ENCODE results near the gene NFATC2.
"Not testable (repeated sequence)": the region's sequence is repeated elsewhere in the genome, so short reads cannot be mapped to it uniquely, and the experiment has no call there.

Gene NFATC2

GRCh38 chr20:51482836-51483473, 59.6 kb downstream of the NFATC2 start:
- 87% methylated on average over 11 of the region's 15 CpGs for WGBS
- 0 out of 2 replicates have a peak, but pooled peaks cover 5% of the 10 kb centered on the region for H3K4me1 ChIP-seq (ENCODE audit: insufficient read depth, low read length)
- H3K36me3 ChIP-seq (ENCODE audit: insufficient read depth, low read length): no peaks in the 10 kb centered on the region

DNA sequence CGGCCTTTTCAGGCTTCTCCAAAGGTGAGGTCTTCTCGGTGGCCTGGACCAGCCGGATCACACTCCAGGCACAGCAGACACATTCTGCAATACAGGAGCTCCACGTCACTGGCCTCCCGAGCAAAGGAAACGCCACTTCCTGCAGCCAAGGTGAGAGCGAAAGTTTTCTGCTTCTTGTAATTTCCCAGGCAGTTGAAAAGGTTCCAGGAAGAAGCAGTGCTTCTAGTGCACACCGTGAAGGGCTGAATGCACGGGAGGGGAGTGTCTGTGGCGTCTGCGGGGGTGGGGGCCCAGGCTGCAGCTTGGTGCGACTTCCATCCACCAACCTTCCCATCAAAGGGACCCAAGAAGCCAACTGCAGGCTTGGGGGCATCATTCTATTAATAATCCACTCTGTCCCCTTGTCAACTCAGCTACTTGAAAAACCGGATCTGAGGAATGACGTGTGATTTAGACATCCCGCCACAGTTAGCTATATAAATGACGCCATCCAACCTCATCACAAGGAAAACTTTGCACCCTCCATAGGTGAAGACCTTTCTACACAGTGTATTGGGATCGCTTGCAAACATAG, 61.1 kb downstream of the NFATC2 start:
- H3K4me1 ChIP-seq (ENCODE audit: insufficient read depth, low read length): no peaks in the 10 kb centered on the region
- no peak overlapping the region for H3K27ac ChIP-seq (ENCODE audit: low read depth, low read length)
- H3K4me3 ChIP-seq (ENCODE audit: low read length): no peak overlapping the region
- no peaks in the 10 kb centered on the region for H3K9me3 ChIP-seq (ENCODE audit: insufficient read depth, low read depth, low read length)
- WGBS: 92% methylated on average over 17 of the region's 17 CpGs
- no peaks in the 10 kb centered on the region for H3K36me3 ChIP-seq (ENCODE audit: insufficient read depth, low read length)
- H3K9ac ChIP-seq (ENCODE audit: low read depth, low read length): no peak overlapping the region
- no peaks in the 10 kb centered on the region for H3K27me3 ChIP-seq (ENCODE audit: insufficient read depth, low read length)

More at GRCh38 chr20:51482836-51483473, 59.6 kb downstream of the NFATC2 start:
- H3K9me3 ChIP-seq (ENCODE audit: insufficient read depth, low read depth, low read length): no peaks in the 10 kb centered on the region
- H3K27me3 ChIP-seq (ENCODE audit: insufficient read depth, low read length): no peaks in the 10 kb centered on the region
- no peak overlapping the region for H3K27ac ChIP-seq (ENCODE audit: low read depth, low read length)
- H3K4me3 ChIP-seq (ENCODE audit: low read length): no peak overlapping the region
- H3K9ac ChIP-seq (ENCODE audit: low read depth, low read length): no peak overlapping the region

GRCh38 chr20:51480507-51481270, 61.8 kb downstream of the NFATC2 start:
- no peaks in the 10 kb centered on the region for H3K36me3 ChIP-seq (ENCODE audit: insufficient read depth, low read length)
- H3K4me3 ChIP-seq (ENCODE audit: low read length): no peak overlapping the region
- H3K9me3 ChIP-seq (ENCODE audit: insufficient read depth, low read depth, low read length): no peaks in the 10 kb centered on the region
- no peaks in the 10 kb centered on the region for H3K27me3 ChIP-seq (ENCODE audit: insufficient read depth, low read length)
- WGBS: 94% methylated on average over 14 of the region's 14 CpGs
- H3K9ac ChIP-seq (ENCODE audit: low read depth, low read length): no peak overlapping the region
- no peaks in the 10 kb centered on the region for H3K4me1 ChIP-seq (ENCODE audit: insufficient read depth, low read length)
- H3K27ac ChIP-seq (ENCODE audit: low read depth, low read length): no peak overlapping the region

- not testable (repeated sequence) for H3K9me3 ChIP-seq (ENCODE audit: insufficient read depth, low read depth, low read length); H3K4me3 ChIP-seq (ENCODE audit: low read length); H3K9ac ChIP-seq (ENCODE audit: low read depth, low read length); H3K4me1 ChIP-seq (ENCODE audit: insufficient read depth, low read length); H3K36me3 ChIP-seq (ENCODE audit: insufficient read depth, low read length); H3K27me3 ChIP-seq (ENCODE audit: insufficient read depth, low read length); H3K27ac ChIP-seq (ENCODE audit: low read depth, low read length)
- WGBS: no CpG with 5 or more reads among the region's 1 CpG
Measured at GRCh38 chr20:51476106-51476505, 66.4 kb downstream of the NFATC2 start.

DNA sequence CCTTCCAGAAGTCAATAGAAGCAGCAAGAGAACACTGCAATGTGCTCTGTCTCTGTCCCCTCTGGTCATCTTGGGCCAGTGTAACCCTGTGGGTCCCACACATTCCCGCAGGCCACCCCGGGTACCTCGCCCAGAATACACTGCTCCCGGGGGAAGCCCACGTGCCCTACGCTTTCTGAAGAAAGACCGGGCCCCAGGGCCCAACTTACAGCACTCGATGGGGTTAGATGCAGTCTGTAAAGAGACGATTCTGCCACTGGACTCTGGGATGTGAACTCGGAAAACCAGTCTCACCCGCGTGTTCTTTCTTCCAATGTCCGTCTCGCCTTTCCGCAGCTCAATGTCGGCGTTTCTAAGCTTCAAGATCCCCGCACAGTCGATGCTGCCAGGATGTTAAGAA, 68.7 kb downstream of the NFATC2 start:
- Histone ChIP-seq H3K27me3 (ENCODE audit: insufficient read depth, low read length) (no peaks in the 10 kb centered on the region), H3K27ac (ENCODE audit: low read depth, low read length) (no peak overlapping the region), H3K4me3 (ENCODE audit: low read length) (no peak overlapping the region), H3K9me3 (ENCODE audit: insufficient read depth, low read depth, low read length) (no peaks in the 10 kb centered on the region), H3K36me3 (ENCODE audit: insufficient read depth, low read length) (no peaks in the 10 kb centered on the region), H3K9ac (ENCODE audit: low read depth, low read length) (no peak overlapping the region), H3K4me1 (ENCODE audit: insufficient read depth, low read length) (no peaks in the 10 kb centered on the region)
- 94% methylated on average over 19 of the region's 19 CpGs for WGBS

- H3K27me3 ChIP-seq (ENCODE audit: insufficient read depth, low read length): no peaks in the 10 kb centered on the region
Measured at GRCh38 chr20:51473256-51473655, 69.3 kb downstream of the NFATC2 start.

DNA sequence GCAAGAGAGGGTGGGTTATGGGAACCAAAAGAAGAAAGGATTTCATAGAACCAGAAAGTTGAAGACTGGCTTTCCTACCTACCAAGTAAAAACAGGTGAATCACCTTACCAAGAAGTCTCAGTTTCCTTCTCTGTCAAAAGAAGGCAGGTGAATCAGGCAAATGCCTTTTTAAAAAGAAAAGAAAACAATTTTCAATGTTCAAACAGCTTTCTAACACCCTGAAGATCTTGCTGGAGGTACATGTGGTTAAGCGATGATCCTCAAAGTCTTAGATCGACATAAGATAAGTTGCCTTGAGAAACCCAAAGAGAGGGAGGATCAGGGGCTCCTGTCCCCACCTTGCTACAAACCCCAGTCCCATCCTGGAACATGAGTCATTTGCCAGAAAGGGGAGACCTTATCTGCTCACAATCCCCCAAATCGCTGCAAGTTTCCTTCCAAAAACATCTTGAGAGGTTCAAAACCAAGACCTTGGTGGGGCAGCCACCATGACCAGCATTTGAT, 71.6 kb downstream of the NFATC2 start:
- H3K27me3 ChIP-seq (ENCODE audit: insufficient read depth, low read length): no peaks in the 10 kb centered on the region
- H3K4me3 ChIP-seq (ENCODE audit: low read length): no peak overlapping the region
- H3K9me3 ChIP-seq (ENCODE audit: insufficient read depth, low read depth, low read length): no peaks in the 10 kb centered on the region
- no peaks in the 10 kb centered on the region for H3K36me3 ChIP-seq (ENCODE audit: insufficient read depth, low read length)
- H3K4me1 ChIP-seq (ENCODE audit: insufficient read depth, low read length): no peaks in the 10 kb centered on the region
- no peak overlapping the region for H3K9ac ChIP-seq (ENCODE audit: low read depth, low read length)
- 100% methylated on average over 3 of the region's 3 CpGs for WGBS
- no peak overlapping the region for H3K27ac ChIP-seq (ENCODE audit: low read depth, low read length)

More at GRCh38 chr20:51473256-51473655, 69.3 kb downstream of the NFATC2 start:
- no peaks in the 10 kb centered on the region for H3K4me1 ChIP-seq (ENCODE audit: insufficient read depth, low read length)
- WGBS: 89% methylated on average over 4 of the region's 4 CpGs
- no peak overlapping the region for H3K4me3 ChIP-seq (ENCODE audit: low read length)
- no peak overlapping the region for H3K27ac ChIP-seq (ENCODE audit: low read depth, low read length)
- no peaks in the 10 kb centered on the region for H3K36me3 ChIP-seq (ENCODE audit: insufficient read depth, low read length)
- no peaks in the 10 kb centered on the region for H3K9me3 ChIP-seq (ENCODE audit: insufficient read depth, low read depth, low read length)
- no peak overlapping the region for H3K9ac ChIP-seq (ENCODE audit: low read depth, low read length)

GRCh38 chr20:51470499-51470820, 72.1 kb downstream of the NFATC2 start:
- Histone ChIP-seq H3K4me1 (ENCODE audit: insufficient read depth, low read length) (no peaks in the 10 kb centered on the region), H3K27me3 (ENCODE audit: insufficient read depth, low read length) (no peaks in the 10 kb centered on the region), H3K36me3 (ENCODE audit: insufficient read depth, low read length) (no peaks in the 10 kb centered on the region), H3K9ac (ENCODE audit: low read depth, low read length) (no peak overlapping the region), H3K4me3 (ENCODE audit: low read length) (no peak overlapping the region), H3K27ac (ENCODE audit: low read depth, low read length) (no peak overlapping the region), H3K9me3 (ENCODE audit: insufficient read depth, low read depth, low read length) (no peaks in the 10 kb centered on the region)
- WGBS: 48% methylated on average over 2 of the region's 5 CpGs

DNA sequence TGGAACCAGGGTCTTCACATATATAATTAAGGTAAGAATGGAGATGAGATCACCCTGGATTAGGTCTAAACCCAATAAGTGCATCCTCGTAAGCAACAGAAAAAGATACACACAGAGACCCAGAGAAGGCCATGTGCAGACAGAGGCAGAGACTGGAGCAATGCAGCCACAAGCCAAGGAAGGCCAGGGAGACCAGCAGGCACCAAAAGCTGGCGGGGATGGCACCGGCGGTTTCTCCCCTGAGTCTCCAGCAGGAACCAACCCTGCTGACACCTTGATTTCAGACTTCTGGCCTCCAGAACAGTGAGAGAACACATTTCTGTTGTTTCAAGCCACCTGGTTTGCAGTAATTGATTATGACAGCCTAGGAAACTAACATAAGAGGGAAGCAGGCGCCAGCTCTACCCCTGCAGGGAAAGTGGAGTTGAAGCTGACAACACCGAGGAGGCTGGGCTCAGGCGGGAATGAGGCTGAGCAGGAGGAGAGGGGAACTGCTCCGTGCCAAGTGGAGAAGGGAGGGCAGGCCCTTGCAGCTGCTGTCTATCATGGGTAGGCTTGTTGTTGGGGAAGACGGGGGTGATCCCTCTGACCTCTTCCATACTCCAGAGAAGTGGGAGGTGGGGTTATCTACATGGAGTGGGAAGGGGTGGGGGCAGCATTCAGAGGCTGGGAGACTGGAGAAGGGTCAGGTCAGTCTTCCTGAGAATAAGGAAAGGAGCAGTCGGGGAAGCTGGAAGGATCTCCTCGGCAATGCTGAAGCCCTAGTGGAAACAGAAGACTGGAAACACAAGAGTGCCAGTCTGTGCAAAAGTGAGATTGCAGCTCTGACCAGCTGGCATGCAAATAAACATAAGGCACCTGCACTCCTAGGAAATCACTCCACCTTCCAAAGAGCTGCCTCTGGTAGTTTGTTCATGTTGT, 72.7 kb downstream of the NFATC2 start:
- H3K4me3 ChIP-seq (ENCODE audit: low read length): no peak overlapping the region
- H3K9me3 ChIP-seq (ENCODE audit: insufficient read depth, low read depth, low read length): no peaks in the 10 kb centered on the region
- no peaks in the 10 kb centered on the region for H3K4me1 ChIP-seq (ENCODE audit: insufficient read depth, low read length)
- WGBS: 77% methylated on average over 11 of the region's 11 CpGs
- H3K27ac ChIP-seq (ENCODE audit: low read depth, low read length): no peak overlapping the region
- no peaks in the 10 kb centered on the region for H3K36me3 ChIP-seq (ENCODE audit: insufficient read depth, low read length)
- H3K27me3 ChIP-seq (ENCODE audit: insufficient read depth, low read length): no peaks in the 10 kb centered on the region
- no peak overlapping the region for H3K9ac ChIP-seq (ENCODE audit: low read depth, low read length)

DNA sequence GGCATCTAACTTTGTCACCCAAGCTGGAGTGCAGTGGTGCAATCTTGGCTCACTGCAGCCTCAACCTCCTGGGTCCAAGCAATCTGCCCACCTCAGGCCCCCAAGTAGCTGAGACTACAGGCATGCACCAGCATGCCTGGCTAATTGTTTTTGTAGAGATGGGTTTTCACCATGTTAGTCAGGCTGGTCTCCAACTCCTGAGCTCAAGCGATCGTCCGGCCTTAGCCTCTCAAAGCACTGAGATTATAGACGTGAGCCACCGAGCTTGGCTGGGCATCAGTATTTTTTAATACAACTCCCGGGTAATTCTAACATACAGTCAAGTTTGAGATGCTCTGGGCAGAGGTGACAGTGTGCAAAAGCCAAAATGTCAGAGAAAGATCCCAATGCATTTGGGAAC, 73.5 kb downstream of the NFATC2 start:
- H3K36me3 ChIP-seq (ENCODE audit: insufficient read depth, low read length): no peaks in the 10 kb centered on the region
- no peak overlapping the region for H3K4me3 ChIP-seq (ENCODE audit: low read length)
- no peaks in the 10 kb centered on the region for H3K9me3 ChIP-seq (ENCODE audit: insufficient read depth, low read depth, low read length)
- H3K9ac ChIP-seq (ENCODE audit: low read depth, low read length): no peak overlapping the region
- H3K27me3 ChIP-seq (ENCODE audit: insufficient read depth, low read length): no peaks in the 10 kb centered on the region
- no peak overlapping the region for H3K27ac ChIP-seq (ENCODE audit: low read depth, low read length)
- H3K4me1 ChIP-seq (ENCODE audit: insufficient read depth, low read length): no peaks in the 10 kb centered on the region
- 93% methylated on average over 6 of the region's 6 CpGs for WGBS

GRCh38 chr20:51468636-51469035, 73.9 kb downstream of the NFATC2 start:
- 93% methylated on average over 7 of the region's 7 CpGs for WGBS
- Histone ChIP-seq H3K27ac (ENCODE audit: low read depth, low read length) (no peak overlapping the region), H3K36me3 (ENCODE audit: insufficient read depth, low read length) (no peaks in the 10 kb centered on the region), H3K9me3 (ENCODE audit: insufficient read depth, low read depth, low read length) (no peaks in the 10 kb centered on the region), H3K4me3 (ENCODE audit: low read length) (no peak overlapping the region), H3K27me3 (ENCODE audit: insufficient read depth, low read length) (no peaks in the 10 kb centered on the region), H3K9ac (ENCODE audit: low read depth, low read length) (no peak overlapping the region), H3K4me1 (ENCODE audit: insufficient read depth, low read length) (no peaks in the 10 kb centered on the region)
